Activated naive CD4-positive, alpha-beta T cell treated with anti-CD3 and anti-CD28 coated beads for 36 hours (primary cell): ENCODE measurements around the gene CRYAB. TPM values are rescaled to one million over a fixed set of nuclear protein-coding genes. Genes with fewer than 3 reads are reported as not detected.
"Not testable (repeated sequence)": the region's sequence is repeated elsewhere in the genome, so short reads cannot be mapped to it uniquely, and the experiment has no call there.

Source experiments
- CTCF ChIA-PET: fragments of 350-600 bp; sonication (Branson Sonifier 250); formaldehyde crosslinking; loops from one replicate; lab custom pipeline; 2021; ENCODE audit warnings: antibody characterized with exemption; lab: Charles Lee
- DNase-seq: peaks from one replicate; pipeline ENCODE4 v3.0.0-alpha.2; 2020
- H3K27ac Mint-ChIP-seq: one replicate; pipeline ENCODE4 v1.8.0; 2021; ENCODE audit warnings: mild to moderate bottlenecking, mixed read lengths
- H3K27me3 Mint-ChIP-seq: one replicate; pipeline ENCODE4 v1.8.0; 2021; ENCODE audit warnings: low read depth, mixed read lengths
- H3K36me3 Mint-ChIP-seq: one replicate; pipeline ENCODE4 v1.8.0; 2021; ENCODE audit warnings: low read depth, mixed read lengths
- H3K4me1 Mint-ChIP-seq: one replicate; pipeline ENCODE4 v1.8.0; 2021; ENCODE audit warnings: low read depth, mixed read lengths
- H3K4me3 Mint-ChIP-seq: one replicate; pipeline ENCODE4 v1.8.0; 2021; ENCODE audit warnings: mild to moderate bottlenecking, moderate library complexity, mixed read lengths
- H3K9me3 Mint-ChIP-seq: one replicate; pipeline ENCODE4 v1.8.0; 2021; ENCODE audit warnings: mixed read lengths
- intact Hi-C: fragments of 100-400 bp; cut with micrococcal nuclease; formaldehyde crosslinking; loops from one replicate; pipeline ENCODE4 v1.15.1; 2023
- total RNA-seq, 2 experiments: library from RNA; stranded (reverse); gene quantifications; one replicate each; pipeline ENCODE4 v1.2.3, GENCODE V29; 2021

CRYAB gene
- total RNA-seq, 2 experiments from 2014 or later = not detected

GRCh38 chr11:111942829-111943228 is 31.3 kb upstream of the CRYAB start:
- H3K9me3 Mint-ChIP-seq = no peaks in the 10 kb centered on the region
- intact Hi-C loops = no loop called here
- no peak overlapping the region for H3K27ac Mint-ChIP-seq
- no peak for DNase-seq
- peaks cover 34% of the 10 kb centered on the region for H3K4me1 Mint-ChIP-seq
- H3K36me3 Mint-ChIP-seq = peaks cover 1% of the 10 kb centered on the region
- CTCF ChIA-PET = interaction anchor here (2.3 to 9.2 kb wide), 2 partner anchors 12 to 38 kb away, joined by 8 to 53 read pairs; no protein-coding TSS in a partner anchor
- H3K4me3 Mint-ChIP-seq = no peak overlapping the region
- H3K27me3 Mint-ChIP-seq = no peaks in the 10 kb centered on the region

GRCh38 chr11:111941963-111942362 is 30.4 kb upstream of the CRYAB start:
- H3K4me1 Mint-ChIP-seq = peaks cover 38% of the 10 kb centered on the region
- no peaks in the 10 kb centered on the region for H3K27me3 Mint-ChIP-seq
- CTCF ChIA-PET = interaction anchor here (1.0 to 9.2 kb wide), 3 partner anchors 10 to 116 kb away, joined by 3 to 53 read pairs (median 3); no protein-coding TSS in a partner anchor
- H3K36me3 Mint-ChIP-seq = peaks cover 1% of the 10 kb centered on the region
- no peak overlapping the region for H3K4me3 Mint-ChIP-seq
- intact Hi-C loops = no loop called here
- DNase-seq = no peak
- H3K9me3 Mint-ChIP-seq = no peaks in the 10 kb centered on the region
- no peak overlapping the region for H3K27ac Mint-ChIP-seq

GRCh38 chr11:111939836-111940604 is 28.4 kb upstream of the CRYAB start:
- H3K4me3 Mint-ChIP-seq = no peak overlapping the region

GRCh38 chr11:111938687-111939160 is 27.2 kb upstream of the CRYAB start:
- H3K27ac Mint-ChIP-seq = peak overlapping the region; percentile 84
- H3K9me3 Mint-ChIP-seq = no peaks in the 10 kb centered on the region
- intact Hi-C loops = loop anchor here (2.0 to 10.0 kb wide), 5 partner anchors 60 to 1594 kb away; partner anchors contain the start of genes CFAP68, FDXACB1, POU2AF1 and SIK2
- CTCF ChIA-PET = interaction anchor here (1.1 to 9.2 kb wide), 8 partner anchors 9 to 341 kb away, joined by 3 to 53 read pairs (median 4); partner anchors contain the start of gene BCO2
- H3K36me3 Mint-ChIP-seq = no peaks in the 10 kb centered on the region
- H3K4me1 Mint-ChIP-seq = peaks cover 43% of the 10 kb centered on the region
- H3K4me3 Mint-ChIP-seq = peak overlapping the region; percentile 76
- H3K27me3 Mint-ChIP-seq = no peaks in the 10 kb centered on the region
- DNase-seq = peak; percentile 75

More at GRCh38 chr11:111939836-111940604, 28.4 kb upstream of the CRYAB start:
- Mint-ChIP-seq H3K4me1 (peaks cover 51% of the 10 kb centered on the region), H3K9me3 (no peaks in the 10 kb centered on the region), H3K27me3 (no peaks in the 10 kb centered on the region), H3K36me3 (peaks cover 1% of the 10 kb centered on the region), H3K27ac (no peak overlapping the region)
- CTCF ChIA-PET = interaction anchor here (0.7 to 9.2 kb wide), 7 partner anchors 11 to 1425 kb away, joined by 3 to 53 read pairs (median 3); no protein-coding TSS in a partner anchor
- DNase-seq = no peak
- intact Hi-C loops = loop anchor here (2.0 to 10.0 kb wide), 5 partner anchors 61 to 1595 kb away; partner anchors contain the start of genes CFAP68, FDXACB1, POU2AF1 and SIK2

GRCh38 chr11:111937844-111938243 is 26.3 kb upstream of the CRYAB start:
- peaks cover 45% of the 10 kb centered on the region for H3K4me1 Mint-ChIP-seq
- DNase-seq = no peak
- intact Hi-C loops = loop anchor here (2.0 to 10.0 kb wide), 5 partner anchors 59 to 1593 kb away; partner anchors contain the start of genes CFAP68, FDXACB1, POU2AF1 and SIK2

GRCh38 chr11:111937461-111937769 is 25.8 kb upstream of the CRYAB start:
- DNase-seq = no peak
- peaks cover 49% of the 10 kb centered on the region for H3K4me1 Mint-ChIP-seq
- H3K4me3 Mint-ChIP-seq = peak overlapping the region; percentile 76
- peak overlapping the region; percentile 84 for H3K27ac Mint-ChIP-seq
- intact Hi-C loops = loop anchor here (10.0 kb wide), 2 partner anchors 563 to 1593 kb away; partner anchors contain the start of gene POU2AF1
- H3K9me3 Mint-ChIP-seq = no peaks in the 10 kb centered on the region
- CTCF ChIA-PET = interaction anchor here (0.9 to 9.2 kb wide), 5 partner anchors 8 to 238 kb away, joined by 3 to 53 read pairs (median 7); partner anchors contain the start of gene BCO2
- H3K36me3 Mint-ChIP-seq = no peaks in the 10 kb centered on the region
- H3K27me3 Mint-ChIP-seq = no peaks in the 10 kb centered on the region

More at GRCh38 chr11:111937844-111938243, 26.3 kb upstream of the CRYAB start:
- Mint-ChIP-seq H3K9me3 (no peaks in the 10 kb centered on the region), H3K27me3 (no peaks in the 10 kb centered on the region), H3K4me3 (peak overlapping the region; percentile 76), H3K36me3 (no peaks in the 10 kb centered on the region), H3K27ac (peak overlapping the region; percentile 84)
- CTCF ChIA-PET = interaction anchor here (0.9 to 9.2 kb wide), 5 partner anchors 9 to 238 kb away, joined by 3 to 53 read pairs (median 7); partner anchors contain the start of gene BCO2

- no peak for DNase-seq
- intact Hi-C loops = loop anchor here (10.0 kb wide), 2 partner anchors 561 to 1591 kb away; partner anchors contain the start of gene POU2AF1
- H3K9me3 Mint-ChIP-seq = no peaks in the 10 kb centered on the region
- H3K4me3 Mint-ChIP-seq = no peak overlapping the region
- H3K27me3 Mint-ChIP-seq = no peaks in the 10 kb centered on the region
- peaks cover 53% of the 10 kb centered on the region for H3K4me1 Mint-ChIP-seq
- H3K36me3 Mint-ChIP-seq = no peaks in the 10 kb centered on the region
- CTCF ChIA-PET = interaction anchor here (0.6 to 8.4 kb wide), 5 partner anchors 9 to 260 kb away, joined by 3 to 125 read pairs (median 7); no protein-coding TSS in a partner anchor
- H3K27ac Mint-ChIP-seq = peak overlapping the region; percentile 30
Observed at GRCh38 chr11:111936040-111936540, 24.5 kb upstream of the CRYAB start.

GRCh38 chr11:111935317-111936039 is 23.9 kb upstream of the CRYAB start:
- CTCF ChIA-PET = interaction anchor here (0.5 to 8.4 kb wide), 8 partner anchors 9 to 398 kb away, joined by 3 to 125 read pairs (median 4); no protein-coding TSS in a partner anchor
- H3K27ac Mint-ChIP-seq = no peak overlapping the region
- no peaks in the 10 kb centered on the region for H3K9me3 Mint-ChIP-seq
- H3K4me3 Mint-ChIP-seq = peak overlapping the region; percentile 2
- DNase-seq = no peak
- H3K27me3 Mint-ChIP-seq = no peaks in the 10 kb centered on the region
- peaks cover 53% of the 10 kb centered on the region for H3K4me1 Mint-ChIP-seq
- H3K36me3 Mint-ChIP-seq = no peaks in the 10 kb centered on the region
- intact Hi-C loops = loop anchor here (10.0 kb wide), 2 partner anchors 561 to 1591 kb away; partner anchors contain the start of gene POU2AF1

GRCh38 chr11:111934306-111934705 is 22.7 kb upstream of the CRYAB start:
- Mint-ChIP-seq H3K4me1 (peaks cover 51% of the 10 kb centered on the region), H3K9me3 (no peaks in the 10 kb centered on the region), H3K36me3 (no peaks in the 10 kb centered on the region), H3K27ac (no peak overlapping the region), H3K27me3 (no peaks in the 10 kb centered on the region), H3K4me3 (no peak overlapping the region)
- intact Hi-C loops = loop anchor here (10.0 kb wide), 2 partner anchors 560 to 1590 kb away; partner anchors contain the start of gene POU2AF1
- CTCF ChIA-PET = interaction anchor here (0.8 to 8.4 kb wide), 3 partner anchors 19 to 63 kb away, joined by 3 to 125 read pairs (median 5); partner anchors contain the start of gene ALG9
- no peak for DNase-seq

- no peak overlapping the region for H3K27ac Mint-ChIP-seq
- DNase-seq = no peak
- CTCF ChIA-PET = interaction anchor here (0.8 to 8.4 kb wide), 3 partner anchors 19 to 62 kb away, joined by 3 to 125 read pairs (median 5); partner anchors contain the start of gene ALG9
- intact Hi-C loops = loop anchor here (10.0 kb wide), 2 partner anchors 559 to 1589 kb away; partner anchors contain the start of gene POU2AF1
- H3K4me1 Mint-ChIP-seq = peaks cover 47% of the 10 kb centered on the region
- no peaks in the 10 kb centered on the region for H3K9me3 Mint-ChIP-seq
- no peak overlapping the region for H3K4me3 Mint-ChIP-seq
- H3K36me3 Mint-ChIP-seq = no peaks in the 10 kb centered on the region
- no peaks in the 10 kb centered on the region for H3K27me3 Mint-ChIP-seq
Observed at GRCh38 chr11:111933872-111934271, 22.3 kb upstream of the CRYAB start.

GRCh38 chr11:111933176-111933575 is 21.6 kb upstream of the CRYAB start:
- intact Hi-C loops = loop anchor here (10.0 kb wide), 2 partner anchors 558 to 1588 kb away; partner anchors contain the start of gene POU2AF1
- not testable (repeated sequence) for H3K9me3 Mint-ChIP-seq, H3K27me3 Mint-ChIP-seq, H3K36me3 Mint-ChIP-seq, H3K27ac Mint-ChIP-seq, DNase-seq, H3K4me3 Mint-ChIP-seq
- H3K4me1 Mint-ChIP-seq = peaks cover 40% of the 10 kb centered on the region
- CTCF ChIA-PET = interaction anchor here (1.5 to 8.4 kb wide), 2 partner anchors 49 to 90 kb away, joined by 3 to 125 read pairs; no protein-coding TSS in a partner anchor
